ENCODE data around the gene RTF1.

RTF1 gene

DNA sequence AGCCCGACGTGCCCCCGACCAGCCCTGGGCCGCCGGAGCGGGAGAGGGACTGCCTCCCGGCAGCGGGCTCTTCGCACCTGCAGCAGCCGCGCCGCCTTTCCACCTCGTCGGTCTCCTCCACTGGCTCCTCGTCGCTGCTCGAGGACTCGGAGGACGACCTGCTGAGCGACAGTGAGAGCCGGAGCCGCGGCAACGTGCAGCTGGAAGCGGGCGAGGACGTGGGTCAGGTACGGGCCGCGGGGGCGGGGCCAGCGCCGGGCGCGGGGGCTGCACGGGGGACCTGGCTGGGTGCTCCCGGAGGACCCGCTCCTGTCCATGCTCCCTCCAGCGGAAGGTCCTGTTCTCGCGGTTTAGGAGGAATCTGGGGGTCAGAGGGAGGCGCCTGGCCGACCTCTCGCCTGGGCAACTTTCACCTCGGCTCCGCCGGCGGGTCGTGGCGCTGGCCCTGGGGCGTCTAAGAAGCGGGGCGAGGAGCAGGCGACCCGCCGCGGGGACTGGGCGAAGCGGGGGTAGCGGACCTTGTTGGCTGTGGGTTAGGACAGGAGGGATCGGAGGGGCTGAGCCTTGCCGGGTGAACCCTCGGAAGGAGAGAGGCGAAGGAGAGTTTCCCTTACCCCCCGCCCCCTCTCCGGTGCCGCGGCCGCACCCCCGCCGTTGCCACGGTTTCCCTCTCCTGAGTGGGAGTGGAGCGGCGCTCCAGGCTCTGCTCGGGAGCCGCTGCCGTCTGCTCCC lies 77.5 kb downstream of the RTF1 start:
- Histone ChIP-seq H3K4me3 (peak overlapping the region; percentile 88), H3K36me3 (ENCODE audit: insufficient read depth, low read length) (no peaks in the 10 kb centered on the region), H3K9me3 (ENCODE audit: low read depth, low read length) (no peaks in the 10 kb centered on the region), H3K27ac (no peak overlapping the region), H3K9ac (ENCODE audit: insufficient read length) (no peak overlapping the region)
- TF ChIP-seq POLR2AphosphoS5 (IDR thresholded peaks at IDR 0.05; ENCODE audit: borderline replicate concordance, low read depth, low read length): no peak
- no peak for TF ChIP-seq FOXP2 (optimal IDR thresholded peaks at IDR 0.05; ENCODE audit: control extremely low read depth, extremely low read length, insufficient read depth)
- TF ChIP-seq EZH2 (IDR thresholded peaks at IDR 0.05): no peak
- DNase-seq (ENCODE audit: low read depth, low spot score): no peak

DNA sequence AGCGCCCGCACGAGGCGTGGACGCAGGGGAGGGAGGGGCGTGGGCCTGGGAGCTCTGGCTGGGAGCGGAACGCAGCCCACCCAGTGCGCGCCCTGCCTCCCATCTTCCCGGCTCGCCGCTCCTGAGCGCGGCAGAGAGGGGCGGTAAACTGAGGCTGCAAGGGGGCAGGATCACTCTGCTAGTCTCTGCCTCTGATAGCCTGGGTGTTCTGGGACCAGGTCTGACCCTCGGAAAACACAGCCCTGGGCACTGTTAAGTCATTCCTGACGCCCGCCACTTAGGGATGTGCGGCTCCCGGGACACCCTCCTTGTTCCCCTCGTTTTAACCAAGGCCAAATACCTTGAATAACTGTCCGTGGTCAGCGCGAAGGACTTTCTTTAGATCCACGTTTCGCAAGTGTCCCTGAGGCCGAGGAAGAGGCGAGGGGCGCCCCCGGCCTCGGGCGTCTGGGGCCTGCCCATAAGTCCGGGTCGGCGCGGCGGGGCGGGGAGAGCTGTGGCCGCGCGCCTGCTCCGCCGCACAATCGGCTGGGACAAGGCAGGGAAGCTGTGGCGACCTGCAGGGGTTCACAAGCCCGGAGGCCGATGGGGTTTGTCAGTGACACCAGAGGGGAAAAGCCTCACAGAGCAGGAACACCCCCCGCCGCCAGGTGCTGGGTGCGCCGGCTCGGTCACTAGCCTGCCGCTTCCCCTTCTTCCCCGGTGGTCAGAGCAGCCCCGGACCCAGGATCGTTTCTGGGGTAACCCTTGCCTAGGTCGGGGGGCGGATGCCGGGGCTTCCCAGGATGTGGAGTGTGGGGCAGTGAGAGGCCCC lies 78.2 kb downstream of the RTF1 start:
- Histone ChIP-seq H3K9ac (ENCODE audit: insufficient read length) (no peak overlapping the region), H3K9me3 (ENCODE audit: low read depth, low read length) (no peaks in the 10 kb centered on the region), H3K36me3 (ENCODE audit: insufficient read depth, low read length) (no peaks in the 10 kb centered on the region), H3K4me3 (no peak overlapping the region), H3K27ac (no peak overlapping the region)
- DNase-seq (ENCODE audit: low read depth, low spot score): no peak
- no peak for TF ChIP-seq FOXP2 (optimal IDR thresholded peaks at IDR 0.05; ENCODE audit: control extremely low read depth, extremely low read length, insufficient read depth)
- no peak for TF ChIP-seq EZH2 (IDR thresholded peaks at IDR 0.05)
- TF ChIP-seq POLR2AphosphoS5 (IDR thresholded peaks at IDR 0.05; ENCODE audit: borderline replicate concordance, low read depth, low read length): no peak

- Histone ChIP-seq H3K4me3 (no peak overlapping the region), H3K27ac (no peak overlapping the region), H3K9me3 (ENCODE audit: low read depth, low read length) (no peaks in the 10 kb centered on the region), H3K36me3 (ENCODE audit: insufficient read depth, low read length) (no peaks in the 10 kb centered on the region), H3K9ac (ENCODE audit: insufficient read length) (no peak overlapping the region)
- TF ChIP-seq POLR2AphosphoS5 (IDR thresholded peaks at IDR 0.05; ENCODE audit: borderline replicate concordance, low read depth, low read length): no peak
- TF ChIP-seq EZH2 (IDR thresholded peaks at IDR 0.05): no peak
- TF ChIP-seq FOXP2 (optimal IDR thresholded peaks at IDR 0.05; ENCODE audit: control extremely low read depth, extremely low read length, insufficient read depth): no peak
- no peak for DNase-seq (ENCODE audit: low read depth, low spot score)
Measured at GRCh38 chr15:41495736-41496599, 79.1 kb downstream of the RTF1 start.

DNA sequence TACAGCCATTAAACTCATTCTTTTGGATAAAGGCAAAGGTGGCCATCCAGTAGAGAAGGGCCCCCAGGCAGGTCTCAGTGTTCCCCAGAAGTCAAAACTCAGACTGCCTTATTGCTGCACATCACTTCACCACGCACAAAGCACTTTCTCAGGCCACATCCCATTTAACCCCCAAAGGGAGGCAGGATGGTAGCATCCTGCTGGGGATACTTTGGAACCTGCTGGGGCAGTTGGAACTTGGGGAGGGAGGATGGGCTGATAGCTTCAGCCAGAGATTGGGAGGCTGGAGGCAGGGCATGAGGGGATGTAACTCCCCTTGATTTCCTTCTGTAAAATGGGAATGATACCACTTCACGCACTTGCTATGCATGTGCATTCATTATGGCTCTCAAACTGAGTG lies 81.8 kb downstream of the RTF1 start:
- Histone ChIP-seq H3K27ac (no peak overlapping the region), H3K9me3 (ENCODE audit: low read depth, low read length) (no peaks in the 10 kb centered on the region), H3K9ac (ENCODE audit: insufficient read length) (no peak overlapping the region), H3K4me3 (no peak overlapping the region), H3K36me3 (ENCODE audit: insufficient read depth, low read length) (no peaks in the 10 kb centered on the region)
- TF ChIP-seq FOXP2 (optimal IDR thresholded peaks at IDR 0.05; ENCODE audit: control extremely low read depth, extremely low read length, insufficient read depth) (no peak), EZH2 (IDR thresholded peaks at IDR 0.05) (no peak), POLR2AphosphoS5 (IDR thresholded peaks at IDR 0.05; ENCODE audit: borderline replicate concordance, low read depth, low read length) (no peak)
- no peak for DNase-seq (ENCODE audit: low read depth, low spot score)

GRCh38 chr15:41499109-41499851 lies 82.4 kb downstream of the RTF1 start:
- H3K4me3 ChIP-seq: no peak overlapping the region
- H3K9me3 ChIP-seq (ENCODE audit: low read depth, low read length): no peaks in the 10 kb centered on the region
- DNase-seq (ENCODE audit: low read depth, low spot score): no peak
- H3K27ac ChIP-seq: no peak overlapping the region
- TF ChIP-seq EZH2 (IDR thresholded peaks at IDR 0.05) (no peak), FOXP2 (optimal IDR thresholded peaks at IDR 0.05; ENCODE audit: control extremely low read depth, extremely low read length, insufficient read depth) (no peak), POLR2AphosphoS5 (IDR thresholded peaks at IDR 0.05; ENCODE audit: borderline replicate concordance, low read depth, low read length) (no peak)
- no peaks in the 10 kb centered on the region for H3K36me3 ChIP-seq (ENCODE audit: insufficient read depth, low read length)
- no peak overlapping the region for H3K9ac ChIP-seq (ENCODE audit: insufficient read length)

DNA sequence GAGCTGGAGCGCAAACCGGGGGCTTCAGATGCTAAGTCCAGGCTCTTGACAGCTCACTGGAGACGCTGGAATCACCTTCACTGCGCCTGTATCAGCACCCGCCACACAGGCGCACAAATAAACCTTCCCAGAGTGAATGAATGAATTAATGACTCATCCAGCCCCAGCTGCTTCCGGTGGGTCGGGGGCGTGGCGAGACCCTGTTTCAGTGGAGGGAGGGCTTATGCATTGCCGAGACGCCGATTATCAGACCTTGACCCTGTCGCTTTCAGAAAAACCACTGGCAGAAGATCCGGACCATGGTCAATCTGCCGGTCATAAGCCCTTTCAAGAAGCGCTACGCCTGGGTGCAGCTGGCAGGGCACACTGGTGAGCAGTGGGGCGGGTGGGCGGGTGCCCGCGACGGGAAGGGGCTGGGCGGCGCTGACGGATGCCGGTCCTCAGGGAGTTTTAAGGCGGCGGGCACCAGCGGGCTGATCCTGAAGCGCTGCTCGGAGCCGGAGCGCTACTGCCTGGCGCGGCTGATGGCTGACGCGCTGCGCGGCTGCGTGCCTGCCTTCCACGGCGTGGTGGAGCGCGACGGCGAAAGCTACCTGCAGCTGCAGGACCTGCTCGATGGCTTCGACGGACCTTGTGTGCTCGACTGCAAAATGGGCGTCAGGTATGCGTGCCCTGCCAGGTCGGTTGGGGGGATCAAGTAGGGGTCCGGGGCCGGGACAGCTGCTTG lies 84.5 kb downstream of the RTF1 start:
- Histone ChIP-seq H3K9me3 (ENCODE audit: low read depth, low read length) (no peaks in the 10 kb centered on the region), H3K27ac (no peak overlapping the region), H3K9ac (ENCODE audit: insufficient read length) (no peak overlapping the region), H3K36me3 (ENCODE audit: insufficient read depth, low read length) (no peaks in the 10 kb centered on the region), H3K4me3 (peak overlapping the region; percentile 58)
- TF ChIP-seq EZH2 (IDR thresholded peaks at IDR 0.05) (no peak), POLR2AphosphoS5 (IDR thresholded peaks at IDR 0.05; ENCODE audit: borderline replicate concordance, low read depth, low read length) (no peak), FOXP2 (optimal IDR thresholded peaks at IDR 0.05; ENCODE audit: control extremely low read depth, extremely low read length, insufficient read depth) (no peak)
- no peak for DNase-seq (ENCODE audit: low read depth, low spot score)

Data from SK-N-MC (cell line).